CD14-positive monocyte (primary cell): ENCODE data around the gene KLHL3. TPM values are rescaled to one million over a fixed set of nuclear protein-coding genes. Genes with fewer than 3 reads are reported as not detected.

Source experiments
- DNase-seq, 3 donors: peaks; one replicate each; pipeline ENCODE4 v3.0.0-alpha.2; 2011 to 2022
- H2AFZ ChIP-seq: 2 replicates; pipeline ENCODE4 v1.6.0; 2012; ENCODE audit warnings: mild to moderate bottlenecking, low read depth, low read length, inconsistent platforms; ENCODE audit not compliant: insufficient read depth, poor library complexity, severe bottlenecking
- H3K27ac ChIP-seq, 2 donors: 1 replicate in 1 of 2; 2 replicates in 1 of 2; pipeline ENCODE4 v1.5.1; 2012 to 2013; ENCODE audit warnings: low read length in 2 of 2, control low read depth in 1 of 2, inconsistent platforms in 1 of 2, low read depth in 1 of 2, mild to moderate bottlenecking in 1 of 2
- H3K27me3 ChIP-seq, 2 donors: one replicate each; pipeline versions ENCODE4 v1.6.0 to v1.6.1; 2011 to 2013; ENCODE audit warnings: low read length in 2 of 2; ENCODE audit not compliant: control insufficient read depth in 2 of 2, insufficient read depth in 2 of 2
- H3K36me3 ChIP-seq, 2 donors: replicated peaks in 1 of 2; 1 replicate in 1 of 2; 2 replicates in 1 of 2; pipeline versions ENCODE4 v1.5.1 to v1.6.1; 2012 to 2013; ENCODE audit warnings: low read length in 2 of 2, control low read depth in 1 of 2, inconsistent platforms in 1 of 2, mild to moderate bottlenecking in 1 of 2; ENCODE audit not compliant: insufficient read depth in 2 of 2, control insufficient read depth in 1 of 2
- H3K4me1 ChIP-seq, 2 donors: 1 replicate in 1 of 2; 2 replicates in 1 of 2; pipeline versions ENCODE4 v1.5.1 to v1.6.1; 2012 to 2013; ENCODE audit warnings: low read length in 2 of 2, control low read depth in 1 of 2, inconsistent platforms in 1 of 2, mild to moderate bottlenecking in 1 of 2, moderate library complexity in 1 of 2; ENCODE audit not compliant: insufficient read depth in 2 of 2, control insufficient read depth in 1 of 2
- H3K4me2 ChIP-seq: replicated peaks from 2 replicates; pipeline ENCODE3; 2012; ENCODE audit warnings: low read length, moderate library complexity, mild to moderate bottlenecking; ENCODE audit not compliant: poor library complexity, severe bottlenecking; ENCODE audit errors: extremely low read depth
- H3K4me3 ChIP-seq, 3 experiments: fragments of 200-600 bp in 1 of 3; sonication (generic) in 1 of 3; replicated peaks in 1 of 3; 1 replicate in 2 of 3; 2 replicates in 1 of 3; pipeline ENCODE4 v1.5.1; 2011 to 2013; ENCODE audit warnings: low read length in 3 of 3, mild to moderate bottlenecking in 3 of 3, control low read depth in 2 of 3, low read depth in 2 of 3, inconsistent platforms in 1 of 3, moderate library complexity in 1 of 3
- H3K79me2 ChIP-seq: 2 replicates; pipeline ENCODE4 v1.6.0; 2012; ENCODE audit warnings: mild to moderate bottlenecking, control low read depth, inconsistent platforms, low read length, moderate library complexity; ENCODE audit not compliant: insufficient read depth
- H3K9ac ChIP-seq: 2 replicates; pipeline ENCODE4 v1.6.0; 2017; ENCODE audit warnings: low read length, mild to moderate bottlenecking; ENCODE audit not compliant: insufficient read depth, poor library complexity, severe bottlenecking
- H3K9me3 ChIP-seq, 2 donors: replicated peaks in 1 of 2; 1 replicate in 1 of 2; 2 replicates in 1 of 2; pipeline versions ENCODE4 v1.5.1 to v1.6.1; 2012 to 2013; ENCODE audit warnings: low read length in 2 of 2, control low read depth in 1 of 2; ENCODE audit not compliant: control insufficient read depth in 1 of 2, insufficient read depth in 1 of 2
- H4K20me1 ChIP-seq: 2 replicates; pipeline ENCODE4 v1.6.0; 2012; ENCODE audit warnings: mild to moderate bottlenecking, low read length, control low read depth, moderate library complexity; ENCODE audit not compliant: insufficient read depth
- H3K27ac Mint-ChIP-seq, 7 donors: one replicate each; pipeline ENCODE4 v1.8.0; 2020; ENCODE audit warnings: mild to moderate bottlenecking in 7 of 7, mixed read lengths in 7 of 7, moderate library complexity in 6 of 7, inconsistent platforms in 2 of 7
- H3K27me3 Mint-ChIP-seq, 3 donors: one replicate each; pipeline ENCODE4 v1.8.0; 2021 to 2022; ENCODE audit warnings: low read depth in 3 of 3, mild to moderate bottlenecking in 3 of 3, mixed read lengths in 3 of 3, moderate library complexity in 3 of 3, inconsistent platforms in 1 of 3
- H3K36me3 Mint-ChIP-seq, 2 donors: one replicate each; pipeline ENCODE4 v1.8.0; 2020; ENCODE audit warnings: mixed read lengths in 2 of 2, inconsistent platforms in 1 of 2, mild to moderate bottlenecking in 1 of 2
- H3K4me1 Mint-ChIP-seq: one replicate; pipeline ENCODE4 v1.8.0; 2020; ENCODE audit warnings: mild to moderate bottlenecking, mixed read lengths
- H3K4me3 Mint-ChIP-seq, 2 donors: one replicate each; pipeline ENCODE4 v1.8.0; 2020; ENCODE audit warnings: mild to moderate bottlenecking in 2 of 2, mixed read lengths in 2 of 2, moderate library complexity in 1 of 2
- H3K9me3 Mint-ChIP-seq, 7 donors: one replicate each; pipeline ENCODE4 v1.8.0; 2020 to 2022; ENCODE audit warnings: mixed read lengths in 7 of 7, mild to moderate bottlenecking in 6 of 7, moderate library complexity in 6 of 7, inconsistent platforms in 2 of 7
- CTCF ChIP-seq: fragments of 200-600 bp; IDR thresholded peaks from one replicate; pipeline ENCODE4 v1.8.0; 2022; ENCODE audit warnings: antibody characterized with exemption, mild to moderate bottlenecking
- WGBS: methylation state at CpG from one replicate; pipeline ENCODE4 v1.1.5; 2013; ENCODE audit warnings: missing lambda C conversion rate; ENCODE audit not compliant: insufficient coverage; 5-methylcytosine and 5-hydroxymethylcytosine counted together
- intact Hi-C, 2 donors: fragments of 100-400 bp; cut with micrococcal nuclease; formaldehyde crosslinking; loops; one replicate each; pipeline versions ENCODE4 v1.15.0 to v1.15.1; 2023
- polyA plus RNA-seq, 3 donors: library from polyadenylated mRNA; depleted of rRNA in 1 of 3; unstranded in 2 of 3; stranded (reverse) in 1 of 3; fragments of 300-500 nt in 2 of 3; fragments of >200 nt in 1 of 3; fragmentation: Illumina TruSeq in 2 of 3; gene quantifications; 1 replicate in 2 of 3; 2 replicates in 1 of 3; pipeline ENCODE4 v1.2.3, GENCODE V29; 2012 to 2021

Gene KLHL3
- polyA plus RNA-seq, 3 donors = 0.71 TPM; not detected in 2

DNA sequence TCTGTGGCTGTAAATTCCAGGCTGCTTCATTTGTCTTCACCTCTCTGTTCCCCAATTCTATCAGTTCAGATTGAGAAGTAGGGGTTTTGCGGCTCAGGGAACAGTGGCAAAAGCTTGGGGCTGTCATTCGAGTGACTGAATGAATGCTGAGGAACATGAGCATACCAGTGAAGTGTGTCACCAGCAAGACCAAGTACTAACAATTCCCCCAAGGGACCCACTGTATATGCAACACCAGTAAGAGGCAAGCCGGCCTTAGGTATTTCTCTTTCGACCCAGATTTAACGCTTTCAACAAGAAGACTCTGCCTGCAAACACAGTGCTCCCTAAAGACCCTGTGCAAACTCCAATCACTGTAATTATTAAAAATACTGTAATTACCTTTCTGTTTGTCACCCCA, 25.8 kb downstream of the KLHL3 start:
- no peaks in the 10 kb centered on the region for H3K36me3 Mint-ChIP-seq
- WGBS = 100% methylated on average over 2 of the region's 5 CpGs

DNA sequence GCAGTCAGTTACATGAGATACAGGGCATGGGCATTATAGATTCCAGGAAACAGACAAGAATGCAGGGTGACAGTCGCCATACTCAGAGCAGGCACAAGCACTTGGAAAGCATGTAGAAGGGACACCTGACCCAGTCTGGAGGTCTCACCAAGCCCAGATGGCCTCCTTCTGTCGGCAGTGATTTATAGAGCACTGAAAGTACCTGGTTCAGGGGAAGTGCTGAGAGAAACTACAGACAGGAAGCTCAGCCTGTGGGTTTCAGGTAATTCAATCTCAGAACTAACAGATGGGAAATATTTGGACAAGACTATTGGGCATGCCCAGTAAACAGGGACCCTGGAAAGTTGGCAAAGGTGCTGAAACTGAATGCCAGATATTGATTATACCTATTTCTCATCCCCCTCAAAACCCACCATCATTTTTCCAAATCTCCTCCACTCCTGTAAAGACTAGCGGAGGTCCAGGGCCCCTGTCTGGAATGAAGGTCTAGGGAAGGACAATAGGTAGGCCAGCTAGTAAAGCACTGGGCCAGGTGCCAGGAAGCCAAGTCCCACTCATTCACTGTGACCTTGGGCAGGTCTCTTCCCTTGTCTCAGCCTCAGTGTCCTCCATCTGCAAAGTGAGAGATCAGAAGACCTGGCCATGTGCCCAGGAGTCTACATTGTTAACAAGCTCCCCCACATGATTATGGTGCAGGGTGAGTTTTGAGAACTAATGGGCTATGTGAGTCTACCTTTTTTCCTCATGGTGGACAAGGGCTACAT, 26.9 kb downstream of the KLHL3 start:
- TF ChIP-seq CTCF = no peak
- H3K36me3 ChIP-seq = no peaks in the 10 kb centered on the region
- no peak overlapping the region for H3K4me3 Mint-ChIP-seq
- H3K79me2 ChIP-seq = no peaks in the 10 kb centered on the region
- no peak overlapping the region for H2AFZ ChIP-seq
- H3K4me3 ChIP-seq = no peak overlapping the region
- H3K9ac ChIP-seq = no peak overlapping the region
- intact Hi-C loops = no loop called here
- H3K4me1 Mint-ChIP-seq = no peaks in the 10 kb centered on the region
- WGBS = 92% methylated on average over 2 of the region's 3 CpGs
- H3K27ac ChIP-seq = no peak overlapping the region
- no peaks in the 10 kb centered on the region for H3K36me3 Mint-ChIP-seq
- DNase-seq = no peak
- H4K20me1 ChIP-seq = no peaks in the 10 kb centered on the region
- peaks cover 0 to 5% (median 5%) of the 10 kb centered on the region in 7 donors for H3K9me3 Mint-ChIP-seq
- no peak overlapping the region for H3K27ac Mint-ChIP-seq
- H3K4me2 ChIP-seq = no peak overlapping the region
- no peaks in the 10 kb centered on the region for H3K27me3 ChIP-seq
- H3K4me1 ChIP-seq = no peaks in the 10 kb centered on the region
- H3K27me3 Mint-ChIP-seq = peaks cover 0 to 3% (median 0%) of the 10 kb centered on the region in 3 donors
- H3K9me3 ChIP-seq = no peaks in the 10 kb centered on the region

More for the DNA sequence above, 25.8 kb downstream of the KLHL3 start:
- Histone ChIP-seq H2AFZ (no peak overlapping the region), H3K4me1 (no peaks in the 10 kb centered on the region), H3K9ac (no peak overlapping the region), H3K9me3 (no peaks in the 10 kb centered on the region), H3K4me2 (no peak overlapping the region), H4K20me1 (no peaks in the 10 kb centered on the region), H3K27ac (no peak overlapping the region), H3K79me2 (no peaks in the 10 kb centered on the region), H3K4me3 (no peak overlapping the region), H3K27me3 (no peaks in the 10 kb centered on the region), H3K36me3 (no peaks in the 10 kb centered on the region)
- Mint-ChIP-seq H3K9me3 (peaks cover 0 to 5% (median 5%) of the 10 kb centered on the region in 7 donors), H3K4me3 (no peak overlapping the region), H3K4me1 (peaks cover 2% of the 10 kb centered on the region), H3K27ac (no peak overlapping the region), H3K27me3 (peaks cover 0 to 1% (median 0%) of the 10 kb centered on the region in 3 donors)
- intact Hi-C loops = no loop called here
- DNase-seq = no peak
- no peak for TF ChIP-seq CTCF
